H9 (cell line): ENCODE data around the gene MED9. TPM values are rescaled to one million over a fixed set of nuclear protein-coding genes. Genes with fewer than 3 reads are reported as not detected.

ENCODE experiments used
- DNase-seq: peaks from one replicate; pipeline ENCODE4 v3.0.0-alpha.2; 2017
- H2AFZ ChIP-seq: one replicate; pipeline ENCODE4 v1.6.1; 2013; ENCODE audit warnings: mild to moderate bottlenecking, low read length, control low read depth, moderate library complexity
- H2AK5ac ChIP-seq: 2 replicates; pipeline ENCODE4 v1.6.1; 2013; ENCODE audit warnings: low read length, control low read depth, mixed read lengths; ENCODE audit not compliant: insufficient read length
- H2BK120ac ChIP-seq: one replicate; pipeline ENCODE4 v1.6.1; 2013; ENCODE audit warnings: low read depth, mild to moderate bottlenecking, low read length, control low read depth, inconsistent platforms; ENCODE audit not compliant: poor library complexity, severe bottlenecking
- H2BK12ac ChIP-seq: 2 replicates; pipeline ENCODE4 v1.6.1; 2013; ENCODE audit warnings: low read length, control low read depth, mixed read lengths, low read depth; ENCODE audit not compliant: insufficient read length
- H2BK15ac ChIP-seq: 2 replicates; pipeline ENCODE4 v1.6.1; 2013; ENCODE audit warnings: low read depth, low read length, control low read depth
- H2BK20ac ChIP-seq: one replicate; pipeline ENCODE4 v1.6.1; 2013; ENCODE audit warnings: low read depth, mild to moderate bottlenecking, low read length, control low read depth, inconsistent platforms; ENCODE audit not compliant: poor library complexity, severe bottlenecking
- H2BK5ac ChIP-seq: 2 replicates; pipeline ENCODE4 v1.6.1; 2013; ENCODE audit warnings: low read length, control low read depth, mixed read lengths; ENCODE audit not compliant: insufficient read length
- H3K14ac ChIP-seq: 2 replicates; pipeline ENCODE4 v1.6.1; 2013; ENCODE audit warnings: low read length, control low read depth; ENCODE audit not compliant: insufficient read depth
- H3K18ac ChIP-seq: 2 replicates; pipeline ENCODE4 v1.6.1; 2013; ENCODE audit warnings: low read depth, mild to moderate bottlenecking, mixed read lengths, low read length, control low read depth; ENCODE audit not compliant: insufficient read length
- H3K23ac ChIP-seq: 2 replicates; pipeline ENCODE4 v1.6.1; 2013; ENCODE audit warnings: low read length, control low read depth, mixed read lengths, low read depth; ENCODE audit not compliant: insufficient read length
- H3K23me2 ChIP-seq: 2 replicates; pipeline ENCODE4 v1.6.1; 2013; ENCODE audit warnings: low read depth, mild to moderate bottlenecking, mixed read lengths, low read length, control low read depth; ENCODE audit not compliant: insufficient read length, poor library complexity, severe bottlenecking
- H3K27ac ChIP-seq: 2 replicates; pipeline ENCODE4 v1.5.1; 2013; ENCODE audit warnings: low read length, control low read depth, mixed read lengths, low read depth; ENCODE audit not compliant: insufficient read length
- H3K27me3 ChIP-seq: 2 replicates; pipeline ENCODE4 v1.6.1; 2013; ENCODE audit warnings: low read length, control low read depth, inconsistent platforms; ENCODE audit not compliant: insufficient read depth
- H3K4ac ChIP-seq: 2 replicates; pipeline ENCODE4 v1.6.1; 2013; ENCODE audit warnings: low read depth, mild to moderate bottlenecking, control low read depth, inconsistent platforms, low read length, moderate library complexity
- H3K4me1 ChIP-seq: 2 replicates; pipeline ENCODE4 v1.6.1; 2013; ENCODE audit warnings: low read length, control low read depth, inconsistent platforms; ENCODE audit not compliant: insufficient read depth
- H3K4me2 ChIP-seq: 2 replicates; pipeline ENCODE4 v1.6.1; 2013; ENCODE audit warnings: low read length, control low read depth, mixed read lengths; ENCODE audit not compliant: insufficient read length, insufficient read depth
- H3K56ac ChIP-seq: 2 replicates; pipeline ENCODE4 v1.6.1; 2013; ENCODE audit warnings: low read depth, mild to moderate bottlenecking, mixed read lengths, low read length, control low read depth; ENCODE audit not compliant: insufficient read length
- H3K79me1 ChIP-seq: 2 replicates; pipeline ENCODE4 v1.6.1; 2013; ENCODE audit warnings: low read depth, mild to moderate bottlenecking, moderate library complexity, low read length, control low read depth, inconsistent platforms; ENCODE audit not compliant: insufficient read depth, poor library complexity, severe bottlenecking
- H3K79me2 ChIP-seq: 2 replicates; pipeline ENCODE4 v1.6.1; 2013; ENCODE audit warnings: low read length, control low read depth, inconsistent platforms; ENCODE audit not compliant: insufficient read depth
- H3K9ac ChIP-seq: 2 replicates; pipeline ENCODE4 v1.6.1; 2013; ENCODE audit warnings: low read length, control low read depth, mixed read lengths; ENCODE audit not compliant: insufficient read length; ENCODE audit errors: extremely low read depth
- H3K9me3 ChIP-seq: one replicate; pipeline ENCODE4 v1.6.1; 2013; ENCODE audit warnings: low read depth, low read length, inconsistent platforms; ENCODE audit not compliant: control insufficient read depth
- H3T11ph ChIP-seq: one replicate; pipeline ENCODE4 v1.6.1; 2013; ENCODE audit warnings: mild to moderate bottlenecking, low read length, control low read depth, inconsistent platforms
- H4K20me1 ChIP-seq: one replicate; pipeline ENCODE4 v1.6.1; 2013; ENCODE audit not compliant: control insufficient read depth, insufficient read length, insufficient read depth
- H4K5ac ChIP-seq: 2 replicates; pipeline ENCODE4 v1.6.1; 2013; ENCODE audit warnings: low read depth, mild to moderate bottlenecking, mixed read lengths, low read length, control low read depth; ENCODE audit not compliant: insufficient read length
- H4K8ac ChIP-seq: replicated peaks from 2 replicates; pipeline ENCODE4 v1.6.1; 2013; ENCODE audit warnings: low read length, control low read depth, mixed read lengths, low read depth; ENCODE audit not compliant: insufficient read length
- H4K91ac ChIP-seq: 2 replicates; pipeline ENCODE4 v1.6.1; 2013; ENCODE audit warnings: low read depth, mild to moderate bottlenecking, moderate library complexity, mixed read lengths, low read length, control low read depth; ENCODE audit not compliant: insufficient read length
- H3K27ac Mint-ChIP-seq, 3 experiments: 2 replicates in 2 of 3; 3 replicates in 1 of 3; pipeline ENCODE4 v1.8.0; 2020 to 2021; ENCODE audit warnings: mixed read lengths in 3 of 3, mild to moderate bottlenecking in 1 of 3, moderate library complexity in 1 of 3
- H3K27me3 Mint-ChIP-seq: 2 replicates; pipeline ENCODE4 v1.8.0; 2021; ENCODE audit warnings: low read depth, mild to moderate bottlenecking, moderate library complexity, mixed read lengths
- H3K36me3 Mint-ChIP-seq, 3 experiments: 2 replicates in 2 of 3; 3 replicates in 1 of 3; pipeline ENCODE4 v1.8.0; 2020 to 2021; ENCODE audit warnings: low read depth in 3 of 3, mixed read lengths in 3 of 3; ENCODE audit not compliant: insufficient read depth in 1 of 3
- H3K4me1 Mint-ChIP-seq, 2 experiments: 2 replicates each; pipeline ENCODE4 v1.8.0; 2020; ENCODE audit warnings: mixed read lengths in 2 of 2
- H3K4me3 Mint-ChIP-seq, 2 experiments: 2 replicates in 1 of 2; 3 replicates in 1 of 2; pipeline ENCODE4 v1.8.0; 2020 to 2021; ENCODE audit warnings: mild to moderate bottlenecking in 2 of 2, mixed read lengths in 2 of 2, moderate library complexity in 1 of 2
- H3K9me3 Mint-ChIP-seq, 2 experiments: 2 replicates in 1 of 2; 3 replicates in 1 of 2; pipeline ENCODE4 v1.8.0; 2020; ENCODE audit warnings: mild to moderate bottlenecking in 2 of 2, mixed read lengths in 2 of 2, moderate library complexity in 1 of 2
- WGBS: extraction: QIAGEN DNeasy Blood & Tissue Kit; methylation state at CpG from one replicate; pipeline ENCODE4 v1.1.7; 2013; ENCODE audit warnings: missing lambda C conversion rate, low lambda C conversion rate, mixed read lengths; ENCODE audit not compliant: insufficient read length; ENCODE audit errors: extremely low coverage; 5-methylcytosine and 5-hydroxymethylcytosine counted together
- total RNA-seq: library from RNA; stranded (reverse); gene quantifications from 2 replicates; pipeline ENCODE4 v1.2.1, GENCODE V29; 2021
- TF ChIP-seq, protein P1 (sequence below): fragments of 200-600 bp; sonication (generic); conservative IDR thresholded peaks from 3 replicates; pipeline ENCODE4 v1.8.0; 2021; ENCODE audit warnings: antibody characterized with exemption, mild to moderate bottlenecking

Gene MED9
- total RNA-seq, 1 experiment from 2014 or later = 20.0 TPM

DNA sequence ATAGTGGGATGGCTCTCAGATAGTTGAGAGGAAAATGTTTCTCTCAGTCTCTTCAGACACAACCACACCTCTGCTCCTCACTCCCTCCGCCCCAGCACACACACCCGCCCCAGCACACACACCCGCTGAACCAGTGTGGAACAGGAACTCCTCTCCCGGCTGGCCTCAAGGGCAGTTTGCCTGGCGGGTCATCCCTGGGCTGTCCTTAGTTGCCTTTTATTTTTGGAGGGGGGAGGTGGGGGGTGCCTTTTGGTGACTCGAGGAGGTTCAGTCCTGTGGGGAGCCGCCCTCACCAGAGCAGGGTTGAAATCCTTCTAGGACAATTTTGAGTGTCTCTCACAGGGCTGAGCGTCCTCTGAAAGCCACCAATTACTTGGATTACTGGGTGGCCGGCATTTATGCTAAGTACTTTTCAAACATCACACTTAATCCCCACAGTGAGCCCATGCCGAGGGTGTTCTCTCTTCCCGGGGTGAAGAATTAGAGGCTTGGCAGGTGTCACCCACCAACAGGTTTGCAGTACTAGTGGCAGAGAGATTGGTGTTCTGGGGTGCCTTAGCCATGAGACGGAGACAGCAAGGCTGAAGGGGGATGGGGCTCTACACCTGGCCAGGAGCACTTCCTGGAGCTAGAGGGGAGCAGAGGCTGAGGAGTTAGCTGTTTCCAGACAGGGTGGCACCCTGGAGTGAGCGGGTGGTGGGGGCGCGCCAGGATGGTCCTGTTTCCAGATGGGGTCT is 16.6 kb downstream of the MED9 start:
- H2BK120ac ChIP-seq = no peak overlapping the region
- Mint-ChIP-seq H3K4me1 (peaks cover 33 to 37% of the 10 kb centered on the region in 2 experiments), H3K9me3 (no peaks in the 10 kb centered on the region; a peak in 1 of 5 replicates), H3K36me3 (peaks cover 6 to 31% (median 25%) of the 10 kb centered on the region in 3 experiments), H3K4me3 (peak overlapping the region; percentile 6 to 20; a peak in 1 of 5 replicates), H3K27me3 (peaks cover 37% of the 10 kb centered on the region), H3K27ac (no peak overlapping the region; a peak in 1 of 7 replicates)
- H4K20me1 ChIP-seq = no peaks in the 10 kb centered on the region
- no peak overlapping the region for H2BK15ac ChIP-seq
- TF ChIP-seq, protein P1, sequence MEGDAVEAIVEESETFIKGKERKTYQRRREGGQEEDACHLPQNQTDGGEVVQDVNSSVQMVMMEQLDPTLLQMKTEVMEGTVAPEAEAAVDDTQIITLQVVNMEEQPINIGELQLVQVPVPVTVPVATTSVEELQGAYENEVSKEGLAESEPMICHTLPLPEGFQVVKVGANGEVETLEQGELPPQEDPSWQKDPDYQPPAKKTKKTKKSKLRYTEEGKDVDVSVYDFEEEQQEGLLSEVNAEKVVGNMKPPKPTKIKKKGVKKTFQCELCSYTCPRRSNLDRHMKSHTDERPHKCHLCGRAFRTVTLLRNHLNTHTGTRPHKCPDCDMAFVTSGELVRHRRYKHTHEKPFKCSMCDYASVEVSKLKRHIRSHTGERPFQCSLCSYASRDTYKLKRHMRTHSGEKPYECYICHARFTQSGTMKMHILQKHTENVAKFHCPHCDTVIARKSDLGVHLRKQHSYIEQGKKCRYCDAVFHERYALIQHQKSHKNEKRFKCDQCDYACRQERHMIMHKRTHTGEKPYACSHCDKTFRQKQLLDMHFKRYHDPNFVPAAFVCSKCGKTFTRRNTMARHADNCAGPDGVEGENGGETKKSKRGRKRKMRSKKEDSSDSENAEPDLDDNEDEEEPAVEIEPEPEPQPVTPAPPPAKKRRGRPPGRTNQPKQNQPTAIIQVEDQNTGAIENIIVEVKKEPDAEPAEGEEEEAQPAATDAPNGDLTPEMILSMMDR = no peak
- H3K79me1 ChIP-seq = no peaks in the 10 kb centered on the region
- H3K18ac ChIP-seq = no peak overlapping the region
- H4K8ac ChIP-seq = no peak overlapping the region
- peak; percentile 62 for DNase-seq
- H3K4me1 ChIP-seq = peaks cover 3% of the 10 kb centered on the region; the same call in 1 of the 2 replicates
- H3K14ac ChIP-seq = no peak overlapping the region
- no peak overlapping the region for H3K4ac ChIP-seq
- no CpG with 5 or more reads among the region's 15 CpGs for WGBS
- no peak overlapping the region for H2AK5ac ChIP-seq
- no peak overlapping the region for H2BK5ac ChIP-seq
- no peak overlapping the region for H3K56ac ChIP-seq
- no peak overlapping the region for H3T11ph ChIP-seq
- no peak overlapping the region for H2AFZ ChIP-seq
- no peak overlapping the region for H3K4me2 ChIP-seq
- H3K23ac ChIP-seq = no peak overlapping the region
- peaks cover 21% of the 10 kb centered on the region for H3K23me2 ChIP-seq
- H2BK20ac ChIP-seq = no peak overlapping the region
- H3K27me3 ChIP-seq = peaks cover 8% of the 10 kb centered on the region; the same call in 1 of the 2 replicates
- no peak overlapping the region for H3K9ac ChIP-seq
- no peak overlapping the region for H3K27ac ChIP-seq
- H2BK12ac ChIP-seq = no peak overlapping the region
- no peak overlapping the region for H4K5ac ChIP-seq
- H3K9me3 ChIP-seq = no peaks in the 10 kb centered on the region
- no peaks in the 10 kb centered on the region for H3K79me2 ChIP-seq
- H4K91ac ChIP-seq = no peak overlapping the region
